PC-9 (cell line): ENCODE measurements around the gene FUOM. TPM values are rescaled to one million over a fixed set of nuclear protein-coding genes. Genes with fewer than 3 reads are reported as not detected.

Experiments used
- BruUV-seq: library from RNA; stranded (reverse); fragments of 400-500 nt; replicated peaks from 2 replicates; lab custom pipeline; 2021; lab: Mats Ljungman, UMichigan
- CTCF ChIA-PET: fragments of 300-600 bp; sonication (Branson Sonifier 250); formaldehyde crosslinking; loops from one replicate; lab custom pipeline; 2022; ENCODE audit warnings: antibody characterized with exemption; lab: Charles Lee
- POLR2A ChIA-PET: fragments of 300-600 bp; sonication (Branson Sonifier 250); formaldehyde crosslinking; loops from one replicate; lab custom pipeline; 2022; ENCODE audit warnings: antibody characterized with exemption; ENCODE audit not compliant: unreplicated experiment; lab: Charles Lee
- DNase-seq, 2 experiments: peaks; one replicate each; pipeline versions ENCODE4 v3.0.0 to v3.0.0-alpha.2; 2015 to 2022; ENCODE audit warnings: mixed read lengths in 1 of 2
- H2AFZ ChIP-seq: fragments of 200-600 bp; sonication (generic); 2 replicates; pipeline ENCODE4 v1.8.1; 2017; ENCODE audit warnings: antibody characterized with exemption
- H3F3A ChIP-seq: fragments of 200-600 bp; sonication (generic); 2 replicates; pipeline ENCODE4 v1.8.1; 2017; ENCODE audit warnings: antibody characterized with exemption, mild to moderate bottlenecking, low read depth; ENCODE audit not compliant: insufficient read depth
- H3K27ac ChIP-seq: fragments of 200-600 bp; sonication (generic); 2 replicates; pipeline ENCODE4 v1.6.1; 2016; ENCODE audit warnings: mixed run types
- H3K27me3 ChIP-seq: fragments of 200-600 bp; sonication (generic); 2 replicates; pipeline ENCODE4 v1.6.1; 2016; ENCODE audit warnings: low read depth, mixed run types; ENCODE audit not compliant: insufficient read depth
- H3K36me3 ChIP-seq: fragments of 200-600 bp; sonication (generic); 2 replicates; pipeline ENCODE4 v1.6.1; 2016; ENCODE audit warnings: low read depth, mixed run types
- H3K4me1 ChIP-seq: fragments of 200-600 bp; sonication (generic); replicated peaks from 2 replicates; pipeline ENCODE4 v1.6.1; 2016; ENCODE audit warnings: mixed run types; ENCODE audit not compliant: insufficient read depth
- H3K4me2 ChIP-seq: fragments of 200-600 bp; sonication (generic); 2 replicates; pipeline ENCODE4 v1.6.1; 2017; ENCODE audit warnings: mixed run types
- H3K4me3 ChIP-seq: fragments of 200-600 bp; sonication (generic); 2 replicates; pipeline ENCODE4 v1.6.1; 2016; ENCODE audit warnings: mixed run types
- H3K79me2 ChIP-seq: fragments of 200-600 bp; sonication (generic); 2 replicates; pipeline ENCODE4 v1.6.1; 2017; ENCODE audit warnings: low read depth, mixed run types
- H3K9me2 ChIP-seq: fragments of 200-600 bp; sonication (generic); 2 replicates; pipeline ENCODE4 v1.8.1; 2017; ENCODE audit warnings: mild to moderate bottlenecking; ENCODE audit not compliant: insufficient read depth
- H3K9me3 ChIP-seq: fragments of 200-600 bp; sonication (generic); 2 replicates; pipeline ENCODE4 v1.8.1; 2016; ENCODE audit warnings: low read depth; ENCODE audit not compliant: insufficient read depth
- H4K20me1 ChIP-seq: fragments of 200-600 bp; sonication (generic); 2 replicates; pipeline ENCODE4 v1.8.1; 2017; ENCODE audit not compliant: insufficient read depth
- EZH2 ChIP-seq: fragments of 200-600 bp; sonication (generic); IDR thresholded peaks from 2 replicates; pipeline ENCODE4 v1.8.0; 2017; ENCODE audit warnings: antibody characterized with exemption, low read depth
- intact Hi-C: fragments of 100-400 bp; cut with micrococcal nuclease; formaldehyde crosslinking; loops from one replicate; pipeline ENCODE4 v1.10.0; 2022; ENCODE audit not compliant: unreplicated experiment
- total RNA-seq: library from RNA; stranded (reverse); gene quantifications from 2 replicates; pipeline ENCODE4 v1.2.3, GENCODE V29; 2021
- TF ChIP-seq, protein P1 (sequence below): fragments of 200-600 bp; sonication (generic); conservative IDR thresholded peaks from 2 replicates; pipeline ENCODE4 v1.6.1; 2017; ENCODE audit warnings: mixed run types, antibody characterized with exemption, mild to moderate bottlenecking, moderate library complexity

Gene FUOM
- total RNA-seq, 1 experiment from 2014 or later = 7.4 TPM

DNA sequence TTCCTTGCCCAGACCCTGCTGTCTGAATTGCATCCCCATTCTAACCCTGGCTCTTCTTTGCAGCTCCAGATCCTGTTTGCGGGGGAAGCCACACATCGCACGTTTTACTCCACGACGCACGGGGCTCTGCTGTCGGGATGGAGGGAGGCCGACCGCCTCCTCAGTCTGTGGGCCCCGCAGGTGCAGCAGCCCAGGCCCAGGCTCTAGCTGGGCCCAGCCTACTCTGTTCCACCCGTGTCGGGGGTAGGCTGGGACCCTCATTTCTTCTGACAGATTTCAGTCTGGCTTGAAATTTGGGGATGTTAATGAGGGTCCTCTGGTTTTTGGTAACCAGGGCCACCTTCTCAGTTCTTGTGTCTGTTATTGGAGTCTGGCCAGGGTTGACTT lies 33.4 kb upstream of the FUOM start:
- no peak overlapping the region for H2AFZ ChIP-seq
- intact Hi-C loops = loop anchor here (10.0 kb wide), 1 partner anchor 66 kb away; no protein-coding TSS in a partner anchor
- no TSS peak for BruUV-seq
- no peak overlapping the region for H3K4me2 ChIP-seq
- no peaks in the 10 kb centered on the region for H4K20me1 ChIP-seq
- DNase-seq = no peak
- TF ChIP-seq EZH2 = no peak
- TF ChIP-seq, protein P1, sequence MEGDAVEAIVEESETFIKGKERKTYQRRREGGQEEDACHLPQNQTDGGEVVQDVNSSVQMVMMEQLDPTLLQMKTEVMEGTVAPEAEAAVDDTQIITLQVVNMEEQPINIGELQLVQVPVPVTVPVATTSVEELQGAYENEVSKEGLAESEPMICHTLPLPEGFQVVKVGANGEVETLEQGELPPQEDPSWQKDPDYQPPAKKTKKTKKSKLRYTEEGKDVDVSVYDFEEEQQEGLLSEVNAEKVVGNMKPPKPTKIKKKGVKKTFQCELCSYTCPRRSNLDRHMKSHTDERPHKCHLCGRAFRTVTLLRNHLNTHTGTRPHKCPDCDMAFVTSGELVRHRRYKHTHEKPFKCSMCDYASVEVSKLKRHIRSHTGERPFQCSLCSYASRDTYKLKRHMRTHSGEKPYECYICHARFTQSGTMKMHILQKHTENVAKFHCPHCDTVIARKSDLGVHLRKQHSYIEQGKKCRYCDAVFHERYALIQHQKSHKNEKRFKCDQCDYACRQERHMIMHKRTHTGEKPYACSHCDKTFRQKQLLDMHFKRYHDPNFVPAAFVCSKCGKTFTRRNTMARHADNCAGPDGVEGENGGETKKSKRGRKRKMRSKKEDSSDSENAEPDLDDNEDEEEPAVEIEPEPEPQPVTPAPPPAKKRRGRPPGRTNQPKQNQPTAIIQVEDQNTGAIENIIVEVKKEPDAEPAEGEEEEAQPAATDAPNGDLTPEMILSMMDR = no peak
- ChIA-PET CTCF (no interaction called here), POLR2A (no interaction called here)
- H3K9me3 ChIP-seq = no peaks in the 10 kb centered on the region
- no peaks in the 10 kb centered on the region for H3K27me3 ChIP-seq
- peaks cover 7% of the 10 kb centered on the region; the same call in 1 of the 2 replicates for H3K4me1 ChIP-seq
- no peak overlapping the region for H3K27ac ChIP-seq
- no peak overlapping the region for H3K4me3 ChIP-seq
- peaks cover 15% of the 10 kb centered on the region; the same call in 1 of the 2 replicates for H3F3A ChIP-seq
- H3K79me2 ChIP-seq = peaks cover 20% of the 10 kb centered on the region
- no peaks in the 10 kb centered on the region for H3K36me3 ChIP-seq
- no peaks in the 10 kb centered on the region for H3K9me2 ChIP-seq

DNA sequence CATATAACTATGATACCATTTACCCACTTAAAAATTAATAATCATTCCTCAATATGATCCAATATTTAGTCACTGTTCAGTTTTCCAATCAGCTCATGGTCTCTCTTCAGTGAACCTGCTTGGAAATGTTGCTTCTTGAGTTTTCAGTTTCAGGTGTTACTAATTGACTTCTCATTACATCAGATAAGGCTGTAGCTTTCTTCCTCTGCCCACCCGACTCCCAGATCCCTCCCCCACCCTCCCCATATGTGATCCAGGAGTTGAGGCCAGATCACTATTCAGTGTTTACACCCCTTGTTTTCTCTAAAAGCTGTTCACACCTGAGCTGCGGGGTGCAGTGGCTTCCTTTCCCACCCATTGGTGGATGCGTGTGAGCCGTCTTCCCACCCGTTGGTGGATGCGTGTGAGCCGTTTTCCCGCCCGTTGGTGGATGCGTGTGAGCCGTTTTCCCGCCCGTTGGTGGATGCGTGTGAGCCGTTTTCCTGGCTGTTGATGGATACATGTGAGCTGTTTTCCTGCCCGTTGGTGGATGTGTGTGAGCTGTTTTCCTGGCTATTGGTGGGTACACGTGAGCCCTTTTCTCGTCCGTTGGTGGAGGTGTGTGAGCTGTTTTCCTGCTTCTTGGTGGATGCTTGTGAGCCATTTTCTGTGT lies 32.9 kb upstream of the FUOM start:
- ChIA-PET CTCF (no interaction called here), POLR2A (no interaction called here)
- DNase-seq = no peak
- Histone ChIP-seq H3K4me1 (peaks cover 7% of the 10 kb centered on the region; the same call in 1 of the 2 replicates), H3K36me3 (no peaks in the 10 kb centered on the region), H3K4me2 (no peak overlapping the region), H3K27ac (no peak overlapping the region), H2AFZ (no peak overlapping the region), H3K4me3 (no peak overlapping the region), H3K9me3 (no peaks in the 10 kb centered on the region), H3K9me2 (no peaks in the 10 kb centered on the region), H3K79me2 (peaks cover 14% of the 10 kb centered on the region), H3F3A (peaks cover 15% of the 10 kb centered on the region; the same call in 1 of the 2 replicates), H4K20me1 (no peaks in the 10 kb centered on the region), H3K27me3 (no peaks in the 10 kb centered on the region)
- no TSS peak for BruUV-seq
- no peak for TF ChIP-seq EZH2
- TF ChIP-seq, protein P1 = no peak
- intact Hi-C loops = loop anchor here (10.0 kb wide), 1 partner anchor 66 kb away; no protein-coding TSS in a partner anchor

DNA sequence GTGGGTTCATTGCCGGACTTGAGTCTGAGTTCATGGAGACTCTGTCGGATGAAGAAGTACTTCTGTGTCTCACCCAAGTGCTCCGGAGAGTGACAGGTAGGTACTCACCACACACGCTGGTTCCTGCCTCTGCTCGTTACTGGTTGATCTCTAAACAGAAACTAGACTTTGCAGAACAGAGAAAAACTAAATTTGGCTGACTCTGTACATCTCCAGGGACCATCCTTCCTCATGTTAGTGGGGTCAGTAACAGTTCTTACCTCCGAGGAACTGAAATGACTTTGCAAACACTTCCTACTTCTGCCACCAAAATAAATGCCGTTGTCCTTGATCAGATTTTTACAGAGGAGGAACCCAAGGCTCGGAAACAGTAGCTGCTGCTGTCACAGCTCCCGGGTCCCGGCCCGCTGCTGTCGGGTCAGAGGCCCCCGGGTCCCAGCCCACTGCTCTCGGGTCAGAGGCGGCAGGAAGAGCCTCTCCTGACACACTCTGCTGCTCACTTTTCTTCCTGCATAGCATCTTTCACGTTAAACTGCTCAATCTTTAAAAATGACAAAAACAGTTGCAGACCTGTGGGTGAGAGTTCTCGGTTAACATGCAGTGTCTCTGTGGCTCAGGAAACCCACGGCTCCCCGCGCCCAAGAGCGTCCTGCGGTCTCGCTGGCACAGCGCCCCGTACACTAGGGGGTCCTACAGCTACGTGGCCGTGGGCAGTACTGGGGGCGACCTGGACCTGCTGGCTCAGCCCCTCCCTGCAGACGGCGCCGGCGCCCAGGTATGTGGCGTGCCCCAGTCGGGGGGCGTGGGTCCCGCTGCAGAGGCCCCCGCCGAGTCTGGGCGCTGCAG lies 31.4 kb upstream of the FUOM start:
- H3K9me2 ChIP-seq = no peaks in the 10 kb centered on the region
- DNase-seq = no peak
- intact Hi-C loops = no loop called here
- peaks cover 4% of the 10 kb centered on the region; the same call in 1 of the 2 replicates for H3K4me1 ChIP-seq
- H3K4me3 ChIP-seq = no peak overlapping the region
- peaks cover 15% of the 10 kb centered on the region; the same call in 1 of the 2 replicates for H3F3A ChIP-seq
- ChIA-PET POLR2A (no interaction called here), CTCF (interaction anchor here (0.6 kb wide), 1 partner anchor 50 kb away, joined by 3 read pairs; no protein-coding TSS in a partner anchor)
- TF ChIP-seq EZH2 = no peak
- TF ChIP-seq, protein P1 = no peak
- no peak overlapping the region for H3K4me2 ChIP-seq
- H4K20me1 ChIP-seq = no peaks in the 10 kb centered on the region
- H3K79me2 ChIP-seq = no peaks in the 10 kb centered on the region
- no peak overlapping the region for H2AFZ ChIP-seq
- no TSS peak for BruUV-seq
- no peaks in the 10 kb centered on the region for H3K9me3 ChIP-seq
- no peaks in the 10 kb centered on the region for H3K27me3 ChIP-seq
- H3K36me3 ChIP-seq = no peaks in the 10 kb centered on the region
- H3K27ac ChIP-seq = no peak overlapping the region
